HG03280 (cell line): ENCODE data around the gene PSME2.
A peak's percentile ranks its signal among the peaks of the same experiment; 100 is the strongest.

ENCODE experiments used
- ATAC-seq: cut with Tn5 transposase; IDR thresholded peaks from one replicate; pipeline ENCODE4 v1.9.1; 2021; ENCODE audit warnings: mild to moderate bottlenecking, moderate library complexity; ENCODE audit not compliant: unreplicated experiment

Gene PSME2

DNA sequence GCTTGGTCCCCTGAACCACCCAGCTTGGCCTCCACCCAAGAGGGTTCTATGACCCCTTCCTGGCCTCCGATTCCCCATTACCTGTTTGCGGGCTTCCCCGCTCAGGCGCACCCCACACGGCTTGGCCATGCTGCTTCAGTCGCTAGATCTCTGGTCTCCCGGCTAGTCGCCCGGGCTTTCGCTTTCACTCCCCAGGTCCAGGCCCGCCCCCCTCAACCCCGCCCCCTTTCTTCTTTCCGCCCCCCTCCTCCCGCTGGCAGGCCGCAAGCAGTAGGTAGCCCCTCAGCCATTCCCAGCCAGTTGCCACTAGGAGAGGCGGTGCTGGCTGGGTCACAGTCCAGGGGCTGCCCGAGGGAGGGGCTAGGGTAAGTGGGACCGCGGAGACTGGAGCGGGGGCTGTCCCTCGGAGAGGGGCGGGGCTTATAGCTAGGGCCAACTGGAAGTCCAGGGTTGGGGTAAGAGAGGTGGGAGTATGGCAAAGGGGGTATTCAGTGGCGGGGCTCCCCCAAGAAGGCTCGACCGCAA is at the start of gene PSME2:
Gene PSME2, minus strand, starts transcription at position 158 of the 525 bp plus-strand sequence. Its CDS starts 29 bp downstream, at position 129.
- peak; percentile 57 for ATAC-seq

GRCh38 chr14:24195186-24196070 is 49.0 kb upstream of the PSME2 start, which contains the start of gene TM9SF1:
TSS of gene TM9SF1 (minus strand) at chr14:24195441. CDS start at chr14:24195019, 422 bp downstream.
- ATAC-seq = peak; percentile 78

- no peak for ATAC-seq
These were observed 48.4 kb upstream of the PSME2 start for GRCh38 chr14:24194873-24195185.

DNA sequence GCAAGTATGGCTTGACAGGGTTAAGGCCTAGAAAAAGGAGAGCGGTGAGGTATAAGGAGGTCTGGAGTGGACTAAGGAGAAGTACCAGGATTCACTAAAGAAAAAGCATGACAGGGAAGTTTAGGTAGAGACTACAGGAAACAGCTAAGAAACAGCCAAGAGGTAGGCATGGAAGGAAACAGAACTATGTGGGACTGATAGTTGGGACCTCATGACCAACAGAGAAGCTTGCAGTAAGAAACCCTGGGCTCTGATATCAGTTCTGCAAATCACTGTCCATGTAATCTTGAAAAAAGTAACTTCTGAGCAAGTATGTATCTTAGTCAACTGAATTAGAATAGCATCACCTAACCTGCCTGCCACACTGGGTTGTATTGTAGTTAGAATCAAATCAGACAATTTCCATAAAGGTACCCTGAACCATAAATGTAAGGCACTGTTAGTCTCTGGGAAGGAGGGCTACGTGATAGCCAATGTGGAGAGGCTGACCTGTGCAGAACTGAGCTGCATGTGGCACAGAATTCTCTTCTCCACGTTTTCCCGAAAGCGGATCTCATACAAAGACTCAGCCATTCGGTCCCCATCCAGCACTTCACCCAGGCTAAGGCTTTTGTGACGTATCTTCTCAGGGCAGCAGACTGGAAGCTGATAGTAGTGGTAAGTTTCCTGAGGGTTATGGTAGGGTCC is 47.9 kb upstream of the PSME2 start:
- ATAC-seq = no peak

GRCh38 chr14:24192933-24193332 is 46.5 kb upstream of the PSME2 start:
- ATAC-seq = no peak

GRCh38 chr14:24190416-24190815 is 44.0 kb upstream of the PSME2 start:
- no peak for ATAC-seq

- ATAC-seq = no peak
These were observed 43.0 kb upstream of the PSME2 start for GRCh38 chr14:24189460-24189859.

DNA sequence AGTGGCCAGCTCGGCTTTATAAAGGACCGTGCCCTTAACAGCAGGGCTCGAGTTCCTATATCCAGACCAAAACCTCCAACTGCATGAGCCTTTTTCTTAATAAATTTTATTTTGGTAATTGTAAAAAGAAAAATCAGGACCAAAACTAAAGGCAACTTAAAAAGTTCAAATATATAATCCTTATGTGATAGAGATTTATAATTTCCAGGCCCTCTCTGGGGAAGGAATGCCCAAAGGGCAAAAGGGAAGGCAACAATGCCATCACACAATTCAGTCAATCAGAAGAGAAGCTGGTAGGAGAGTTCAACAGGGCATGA is 42.6 kb upstream of the PSME2 start:
- ATAC-seq = no peak

- peak; percentile 90 for ATAC-seq
These were observed 42.0 kb upstream of the PSME2 start, which contains the start of gene IPO4 for GRCh38 chr14:24188251-24189058. TSS of gene IPO4 (minus strand) at chr14:24188816. CDS start at chr14:24188787, 29 bp downstream.

DNA sequence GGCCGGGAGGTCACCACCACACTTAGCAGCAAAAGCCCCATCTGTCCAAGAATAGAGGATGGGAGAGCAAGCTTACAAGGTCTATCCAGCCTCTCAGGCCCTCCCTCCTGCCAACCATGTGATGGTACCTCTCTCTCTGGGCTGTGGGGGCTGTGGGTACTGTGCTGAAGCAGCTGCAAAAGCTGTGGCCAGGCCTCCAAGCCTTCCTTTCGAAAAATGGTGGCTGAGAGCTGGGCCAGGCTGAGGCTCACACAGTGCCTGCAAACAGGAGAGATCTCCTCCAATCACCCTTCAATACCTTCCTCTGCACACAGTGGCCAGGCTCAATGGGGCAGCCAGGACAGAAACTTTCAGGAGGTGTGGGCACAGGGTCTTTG is 41.1 kb upstream of the PSME2 start:
- no peak for ATAC-seq

DNA sequence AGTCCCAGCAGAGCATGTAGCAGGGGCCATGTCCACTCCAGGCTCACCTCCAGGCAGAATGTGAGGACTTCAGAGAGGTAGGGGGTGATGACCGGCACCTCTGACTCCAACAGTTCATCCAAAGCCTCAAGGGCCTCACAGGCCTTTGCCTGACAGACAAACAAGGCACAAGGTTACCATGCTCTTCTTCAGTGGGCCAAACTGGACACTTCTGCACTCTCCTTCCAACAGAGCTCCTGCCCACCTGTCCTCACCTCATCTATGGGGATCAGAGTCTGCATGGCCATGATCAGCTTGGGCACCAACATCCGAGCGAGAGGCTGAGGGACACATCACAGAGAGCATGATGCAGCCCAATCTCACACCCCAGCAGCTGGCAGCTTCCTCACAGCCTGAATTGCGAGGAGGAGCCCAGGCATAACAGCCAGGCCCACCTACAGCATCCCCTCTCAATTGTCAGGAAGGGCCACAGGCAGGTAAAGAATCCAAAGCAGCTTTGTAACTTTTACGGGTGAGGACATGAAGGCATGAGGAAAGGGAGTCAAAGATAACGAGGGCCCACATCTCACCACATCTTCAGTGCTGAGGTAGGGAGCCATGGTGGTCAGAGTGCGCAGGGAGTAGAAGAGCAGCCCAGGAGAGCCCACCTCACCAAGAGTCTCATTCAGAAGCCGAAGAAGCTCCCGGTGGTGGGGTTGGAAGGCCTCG is 40.6 kb upstream of the PSME2 start:
- ATAC-seq = no peak

- no peak for ATAC-seq
These were observed 39.3 kb upstream of the PSME2 start for GRCh38 chr14:24185741-24186140.

DNA sequence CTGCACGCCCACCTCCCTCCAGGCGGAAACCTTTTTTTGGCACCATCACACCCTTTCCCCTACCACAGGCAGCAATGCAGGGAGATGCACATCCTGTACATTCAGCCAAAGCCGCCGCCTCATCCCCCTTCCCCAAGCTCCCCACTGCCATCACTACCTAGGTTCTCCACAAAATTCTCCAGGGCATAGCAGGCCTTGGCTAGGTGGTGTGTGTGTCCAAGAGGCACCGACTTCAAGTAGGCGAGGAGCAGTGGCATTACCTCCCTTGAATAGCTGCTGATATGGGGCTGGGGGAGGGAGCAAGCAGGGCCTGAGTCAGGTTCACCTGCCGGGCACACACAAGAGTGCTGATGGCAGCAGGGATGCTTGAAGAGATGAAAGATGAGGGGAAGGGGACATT is 38.6 kb upstream of the PSME2 start:
- no peak for ATAC-seq

DNA sequence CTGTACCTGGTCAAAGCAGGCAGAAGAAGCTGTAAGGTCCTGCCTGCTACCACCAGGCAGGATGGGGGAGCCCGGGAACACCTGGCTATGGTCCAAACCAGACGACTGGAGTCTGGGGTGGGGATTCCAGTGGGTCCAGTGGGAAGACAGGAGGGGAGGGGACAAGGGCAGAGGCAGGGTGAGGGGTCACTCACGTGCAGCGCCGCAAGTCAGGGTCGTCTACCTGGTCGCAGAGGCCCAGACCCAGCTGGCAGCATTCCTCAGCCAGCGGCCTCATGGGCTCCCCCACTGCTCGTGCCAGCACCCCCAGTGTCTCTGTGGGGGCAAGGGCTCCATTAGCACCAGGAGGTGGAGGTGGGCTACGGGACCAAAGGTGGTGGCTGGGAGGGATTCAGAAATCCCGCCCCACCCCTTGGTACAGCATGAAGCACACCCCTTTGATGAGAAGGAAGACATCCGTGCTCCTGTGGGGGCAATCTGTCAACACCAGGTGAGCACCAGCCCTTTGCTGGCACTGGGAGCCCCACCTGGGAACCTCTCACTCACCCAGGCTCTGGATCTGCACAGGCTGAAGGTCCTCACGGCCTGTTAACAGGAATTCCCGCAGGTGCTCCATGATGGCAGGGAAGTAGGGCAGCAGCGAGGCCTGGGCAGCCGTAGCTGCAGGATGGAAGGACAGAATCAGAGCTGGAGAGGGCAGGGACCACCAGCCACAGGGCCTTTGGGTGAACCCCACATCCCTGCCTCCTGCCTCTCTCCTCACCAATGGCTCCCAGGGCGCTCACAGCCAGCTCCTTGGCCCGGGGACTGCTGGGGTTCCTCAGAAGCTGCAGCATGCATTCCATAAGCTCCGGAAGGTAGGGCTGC is 37.9 kb upstream of the PSME2 start:
- no peak for ATAC-seq

- no peak for ATAC-seq
These were observed 36.6 kb upstream of the PSME2 start for GRCh38 chr14:24183014-24183481.

DNA sequence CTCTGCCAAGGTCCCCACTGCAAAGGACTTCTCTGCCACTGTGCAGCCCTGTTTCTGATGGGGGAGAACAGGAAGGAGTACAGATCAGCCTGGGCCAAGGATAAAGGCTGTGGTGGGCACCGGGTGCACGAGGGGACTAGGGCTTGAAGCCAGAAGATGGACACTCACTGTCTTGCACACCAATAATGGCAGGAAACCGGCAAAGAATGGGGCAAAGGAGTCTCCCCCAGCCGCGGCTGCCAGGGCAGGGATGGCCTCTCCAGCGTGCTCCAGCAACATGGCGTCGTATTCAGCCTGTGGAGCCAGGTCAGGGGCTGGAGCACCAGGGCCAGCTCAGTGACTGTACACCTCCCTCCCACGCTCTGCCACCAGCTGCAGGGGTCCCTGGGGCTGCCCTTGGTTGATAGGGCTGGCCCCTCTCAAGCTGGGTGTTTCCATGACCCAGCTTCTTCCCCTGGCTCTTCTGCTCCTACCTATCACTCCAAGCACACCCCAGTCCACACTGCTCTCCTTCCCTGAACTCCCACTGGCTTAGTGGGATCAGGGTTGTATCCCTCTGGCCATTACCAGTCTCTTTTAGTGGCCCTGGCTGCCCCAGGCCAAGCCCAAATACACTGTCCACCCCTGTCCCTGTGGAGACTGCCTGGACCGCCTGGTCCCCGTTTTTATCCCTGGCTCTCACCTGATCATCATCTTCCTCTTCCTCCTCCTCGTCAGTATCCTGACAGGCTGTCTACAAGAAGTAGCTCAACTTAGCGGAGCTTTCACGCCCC is 35.9 kb upstream of the PSME2 start:
- ATAC-seq = no peak

- ATAC-seq = no peak
These were observed 35.1 kb upstream of the PSME2 start for GRCh38 chr14:24181371-24182077.
